Activated T-helper 2 cell treated with anti-CD3 and anti-CD28 coated beads, Interferon-gamma antibody, Interleukin-2, Interleukin-4, amounts not matched to agents 10 μg/mL and 5 μg/mL and 100 μg/mL, durations not matched to agents 14 hours and 24 hours and 36 hours (primary cell): ENCODE results near the gene DNAH10. TPM values are rescaled to one million over a fixed set of nuclear protein-coding genes. Genes with fewer than 3 reads are reported as not detected.

Experiments used
- DNase-seq: peaks from one replicate; pipeline ENCODE4 v3.0.0; 2021; ENCODE audit warnings: low spot score
- H3K27ac Mint-ChIP-seq: one replicate; pipeline ENCODE4 v1.8.0; 2021; ENCODE audit warnings: mixed read lengths
- H3K27me3 Mint-ChIP-seq: one replicate; pipeline ENCODE4 v1.8.0; 2021; ENCODE audit warnings: low read depth, mixed read lengths
- H3K36me3 Mint-ChIP-seq: one replicate; pipeline ENCODE4 v1.8.0; 2021; ENCODE audit warnings: low read depth, mixed read lengths
- H3K4me1 Mint-ChIP-seq: one replicate; pipeline ENCODE4 v1.8.0; 2021; ENCODE audit warnings: low read depth, mixed read lengths
- H3K4me3 Mint-ChIP-seq: one replicate; pipeline ENCODE4 v1.8.0; 2021; ENCODE audit warnings: low read depth, mild to moderate bottlenecking, moderate library complexity, mixed read lengths
- H3K9me3 Mint-ChIP-seq: one replicate; pipeline ENCODE4 v1.8.0; 2021; ENCODE audit warnings: mixed read lengths
- intact Hi-C: fragments of 100-400 bp; cut with micrococcal nuclease; formaldehyde crosslinking; loops from one replicate; pipeline ENCODE4 v1.15.1; 2023
- total RNA-seq: library from RNA; stranded (reverse); gene quantifications from 2 replicates; pipeline ENCODE4 v1.2.3, GENCODE V29; 2022

DNAH10 gene
- total RNA-seq, 1 donor from 2014 or later = 0.25 TPM

DNA sequence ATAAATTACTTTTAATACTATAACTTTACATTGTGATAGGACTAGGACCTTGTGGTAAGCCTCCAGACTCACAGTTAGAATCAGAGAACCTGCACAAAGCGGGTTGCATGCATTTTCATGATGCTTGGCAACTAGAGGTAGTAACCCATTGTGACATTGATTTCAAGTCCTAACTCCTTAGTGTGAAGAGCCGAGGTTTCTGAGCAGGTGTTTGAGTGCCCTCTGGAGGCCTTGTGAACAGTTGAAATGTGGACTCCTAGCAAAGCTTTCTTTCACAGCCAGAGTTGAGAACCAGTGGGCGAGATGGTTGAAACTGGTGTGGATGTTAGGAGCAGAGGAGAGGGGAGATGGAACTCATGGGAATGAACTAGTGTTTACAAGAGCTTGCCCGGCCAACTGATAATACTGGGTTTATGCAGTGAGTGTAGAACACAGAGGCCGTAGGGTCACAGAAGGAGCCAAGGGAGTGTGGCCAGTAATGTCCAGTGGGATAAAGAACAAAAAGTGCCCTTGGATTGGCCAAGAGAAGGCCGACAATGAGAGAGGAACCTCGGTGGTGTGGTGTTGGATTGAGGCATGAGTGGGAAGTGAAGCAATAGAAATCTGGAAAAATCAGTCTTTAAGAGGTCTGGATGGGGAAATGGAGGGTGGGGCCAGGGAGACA lies 221.9 kb downstream of the DNAH10 start:
- Mint-ChIP-seq H3K36me3 (peaks cover 16% of the 10 kb centered on the region), H3K4me3 (no peak overlapping the region), H3K4me1 (peaks cover 12% of the 10 kb centered on the region), H3K27me3 (no peaks in the 10 kb centered on the region), H3K27ac (no peak overlapping the region), H3K9me3 (no peaks in the 10 kb centered on the region)
- peak; percentile 30 for DNase-seq
- intact Hi-C loops = loop anchor here (1.0 kb wide), 1 partner anchor 79 kb away; no protein-coding TSS in a partner anchor

DNA sequence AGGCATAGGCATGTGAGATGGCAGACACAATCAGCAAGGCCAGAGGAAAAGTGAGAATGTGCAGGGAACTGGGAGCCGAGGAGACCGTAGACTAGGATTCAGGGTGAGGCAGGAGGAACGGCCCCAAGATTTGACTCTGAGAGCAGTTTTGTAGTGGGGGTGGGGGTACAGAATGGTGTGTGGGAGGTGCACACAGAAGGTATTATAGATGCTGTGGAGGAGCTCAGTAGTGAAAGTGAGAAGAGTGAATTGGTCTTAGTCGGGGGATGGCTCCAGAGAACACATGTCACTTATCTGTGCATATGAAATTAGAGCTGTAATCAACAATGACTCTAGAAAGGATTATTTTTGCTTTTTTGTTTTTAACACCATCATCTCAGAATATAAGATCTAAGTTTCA lies 222.8 kb downstream of the DNAH10 start:
- Mint-ChIP-seq H3K36me3 (peaks cover 20% of the 10 kb centered on the region), H3K4me1 (peaks cover 12% of the 10 kb centered on the region), H3K27me3 (no peaks in the 10 kb centered on the region), H3K4me3 (no peak overlapping the region), H3K9me3 (no peaks in the 10 kb centered on the region), H3K27ac (no peak overlapping the region)
- DNase-seq = no peak
- intact Hi-C loops = loop anchor here (1.0 kb wide), 1 partner anchor 80 kb away; no protein-coding TSS in a partner anchor

Other genes with a start within 250 kb of the DNAH10 start
- gene RILPL1, start 228.6 kb upstream of the DNAH10 start, total RNA-seq = 5.9 and 6.0 TPM in 2 replicates
- gene TMED2, start 177.7 kb upstream of the DNAH10 start, total RNA-seq = 213 and 221 TPM in 2 replicates
- gene DDX55, start 160.2 kb upstream of the DNAH10 start, total RNA-seq = 60.0 and 63.2 TPM in 2 replicates
- gene EIF2B1, start 128.6 kb upstream of the DNAH10 start, total RNA-seq = 65.8 and 66.0 TPM in 2 replicates
- 53.2 and 65.4 TPM in 2 replicates for gene GTF2H3, start 128.5 kb upstream of the DNAH10 start, total RNA-seq
- gene TCTN2, start 91.2 kb upstream of the DNAH10 start, total RNA-seq = 3.0 and 3.3 TPM in 2 replicates
- gene ATP6V0A2, start 49.9 kb upstream of the DNAH10 start, total RNA-seq = 115 and 122 TPM in 2 replicates
- 11.8 and 12.8 TPM in 2 replicates for gene CCDC92, start 210.5 kb downstream of the DNAH10 start, total RNA-seq
- gene ZNF664, start 210.9 kb downstream of the DNAH10 start, total RNA-seq = 63.3 and 66.2 TPM in 2 replicates